DND-41 (cell line): ENCODE data around the gene DENND10.

ENCODE experiments used
- CTCF ChIP-seq: IDR thresholded peaks from 2 replicates; pipeline ENCODE4 v1.5.1; 2012; ENCODE audit warnings: borderline replicate concordance, low read length, moderate library complexity, mild to moderate bottlenecking; ENCODE audit not compliant: poor library complexity, severe bottlenecking; ENCODE audit errors: extremely low read depth
- EZH2 ChIP-seq: IDR thresholded peaks from 3 replicates; pipeline ENCODE4 v1.6.1; 2012; ENCODE audit warnings: borderline replicate concordance, low read depth, mild to moderate bottlenecking, moderate library complexity, low read length, inconsistent platforms; ENCODE audit not compliant: severe bottlenecking

GRCh38 chr10:119139464-119140067 lies 35.7 kb downstream of the DENND10 start:
- peak; percentile 92 for TF ChIP-seq CTCF
- TF ChIP-seq EZH2: no peak
